SK-N-SH treated with all-trans-retinoic acid at 6 μM for 48 hours (cell line): ENCODE measurements around the gene FAT1.

Experiments
- ATAC-seq: fragments of 200-7000 bp; cut with Tn5 transposase; 3 replicates; pipeline ENCODE4 v1.9.1; 2020; ENCODE audit warnings: mild to moderate bottlenecking, moderate library complexity
- ARNTL ChIP-seq: fragments of 450-650 bp; formaldehyde crosslinking; IDR thresholded peaks from 2 replicates; pipeline ENCODE4 v1.5.0; 2020; ENCODE audit warnings: low read depth, mild to moderate bottlenecking, moderate library complexity, borderline replicate concordance
- BACH2 ChIP-seq: fragments of 250-450 bp; sonication (Bioruptor Pico); IDR thresholded peaks from 2 replicates; pipeline ENCODE4 v1.9.0; 2021; ENCODE audit warnings: mild to moderate bottlenecking, borderline replicate concordance
- CSDC2 ChIP-seq: fragments of 250-450 bp; sonication (Bioruptor Pico); IDR thresholded peaks from 2 replicates; pipeline ENCODE4 v1.5.0; 2020; ENCODE audit warnings: mild to moderate bottlenecking, moderate library complexity
- ESRRG ChIP-seq: fragments of 250-450 bp; sonication (Bioruptor Pico); IDR thresholded peaks from 2 replicates; pipeline ENCODE4 v1.6.1; 2021; ENCODE audit warnings: mild to moderate bottlenecking
- ISL1 ChIP-seq: fragments of 250-450 bp; sonication (Bioruptor Pico); IDR thresholded peaks from 2 replicates; pipeline ENCODE4 v2.1.2; 2022; ENCODE audit warnings: mild to moderate bottlenecking, moderate library complexity
- OSR1 ChIP-seq: fragments of 250-450 bp; sonication (Bioruptor Pico); IDR thresholded peaks from 2 replicates; pipeline ENCODE4 v1.8.0; 2022; ENCODE audit warnings: moderate library complexity, mild to moderate bottlenecking, inconsistent platforms
- PPARA ChIP-seq: fragments of 250-450 bp; sonication (Bioruptor Pico); IDR thresholded peaks from 2 replicates; pipeline ENCODE4 v1.5.0; 2020; ENCODE audit warnings: mild to moderate bottlenecking, borderline replicate concordance
- RARB ChIP-seq: fragments of 250-450 bp; sonication (Bioruptor Pico); IDR thresholded peaks from 2 replicates; pipeline ENCODE4 v1.8.0; 2021; ENCODE audit warnings: mild to moderate bottlenecking, moderate library complexity
- SNAI2 ChIP-seq: fragments of 250-450 bp; sonication (Bioruptor Pico); IDR thresholded peaks from 2 replicates; pipeline ENCODE4 v1.5.0; 2020; ENCODE audit warnings: mild to moderate bottlenecking, moderate library complexity
- TCF4 ChIP-seq: fragments of 250-450 bp; sonication (Bioruptor Pico); IDR thresholded peaks from 2 replicates; pipeline ENCODE4 v1.8.0; 2021; ENCODE audit warnings: mild to moderate bottlenecking, moderate library complexity, borderline replicate concordance
- TOX ChIP-seq: fragments of 250-450 bp; sonication (Bioruptor Pico); IDR thresholded peaks from 2 replicates; pipeline ENCODE4 v1.8.0; 2021; ENCODE audit warnings: mild to moderate bottlenecking, moderate library complexity, borderline replicate concordance
- ZC3H10 ChIP-seq: fragments of 250-450 bp; sonication (Bioruptor Pico); IDR thresholded peaks from 2 replicates; pipeline ENCODE4 v1.5.1; 2021; ENCODE audit warnings: mild to moderate bottlenecking, moderate library complexity
- ZFP3 ChIP-seq: fragments of 250-450 bp; sonication (Bioruptor Pico); IDR thresholded peaks from 2 replicates; pipeline ENCODE4 v1.5.0; 2020; ENCODE audit warnings: mild to moderate bottlenecking, moderate library complexity
- ZFP30 ChIP-seq: fragments of 450-650 bp; formaldehyde crosslinking; IDR thresholded peaks from 2 replicates; pipeline ENCODE4 v1.5.0; 2022; ENCODE audit warnings: mild to moderate bottlenecking, moderate library complexity
- ZNF565 ChIP-seq: fragments of 450-650 bp; formaldehyde crosslinking; conservative IDR thresholded peaks from 2 replicates; pipeline ENCODE4 v1.5.0; 2020; ENCODE audit warnings: low read depth, mild to moderate bottlenecking, moderate library complexity
- ZNF70 ChIP-seq: fragments of 450-650 bp; formaldehyde crosslinking; IDR thresholded peaks from 2 replicates; pipeline ENCODE4 v1.5.0; 2020; ENCODE audit warnings: mild to moderate bottlenecking, moderate library complexity
- ZNF8 ChIP-seq: fragments of 450-650 bp; formaldehyde crosslinking; IDR thresholded peaks from 2 replicates; pipeline ENCODE4 v1.5.0; 2020; ENCODE audit warnings: mild to moderate bottlenecking, moderate library complexity
- TF ChIP-seq, protein P1 (sequence below): fragments of 250-450 bp; sonication (Bioruptor Pico); IDR thresholded peaks from 2 replicates; pipeline ENCODE4 v1.5.0; 2020; ENCODE audit warnings: mild to moderate bottlenecking, moderate library complexity
- TF ChIP-seq, protein P2 (sequence below): fragments of 250-450 bp; sonication (Bioruptor Pico); IDR thresholded peaks from 2 replicates; pipeline ENCODE4 v1.5.1; 2020; ENCODE audit warnings: low read depth, mild to moderate bottlenecking, moderate library complexity
- TF ChIP-seq, protein P3 (sequence below): fragments of 250-450 bp; sonication (Bioruptor Pico); IDR thresholded peaks from 2 replicates; pipeline ENCODE4 v1.8.0; 2020; ENCODE audit warnings: mild to moderate bottlenecking, moderate library complexity, borderline replicate concordance
- TF ChIP-seq, protein P4 (sequence below): fragments of 250-450 bp; sonication (Bioruptor Pico); IDR thresholded peaks from 2 replicates; pipeline ENCODE4 v1.5.1; 2021; ENCODE audit warnings: mild to moderate bottlenecking, moderate library complexity

Gene FAT1

DNA sequence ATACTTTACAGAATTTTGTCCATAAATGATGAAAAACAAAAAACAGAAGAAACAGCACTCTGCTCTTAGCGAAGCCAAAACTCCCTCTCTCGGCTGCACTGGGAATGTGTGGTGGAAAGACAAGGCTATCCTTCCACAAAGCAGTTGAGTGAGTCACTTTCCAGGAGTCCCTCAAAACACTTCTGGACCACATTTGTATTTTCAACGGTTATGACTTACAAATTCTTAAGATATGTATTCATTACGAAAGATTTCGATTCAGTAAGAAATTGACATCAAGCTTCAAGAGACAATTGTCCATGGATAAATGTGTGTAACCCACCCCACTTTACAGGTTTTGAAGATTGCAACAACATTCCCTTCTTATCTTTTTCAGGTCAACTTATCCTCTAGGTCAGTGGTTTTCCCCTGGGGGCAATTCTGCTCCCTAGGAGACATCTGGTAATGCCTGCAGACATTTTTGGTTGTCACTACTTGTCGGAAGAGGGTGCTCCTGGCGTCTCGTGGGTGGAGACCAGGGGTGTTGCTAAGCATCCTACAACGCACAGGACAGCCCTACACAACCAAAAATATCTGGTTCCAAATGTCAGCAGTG is 101.6 kb downstream of the FAT1 start:
- peak; percentile 86 for ATAC-seq
- TF ChIP-seq, protein P1, sequence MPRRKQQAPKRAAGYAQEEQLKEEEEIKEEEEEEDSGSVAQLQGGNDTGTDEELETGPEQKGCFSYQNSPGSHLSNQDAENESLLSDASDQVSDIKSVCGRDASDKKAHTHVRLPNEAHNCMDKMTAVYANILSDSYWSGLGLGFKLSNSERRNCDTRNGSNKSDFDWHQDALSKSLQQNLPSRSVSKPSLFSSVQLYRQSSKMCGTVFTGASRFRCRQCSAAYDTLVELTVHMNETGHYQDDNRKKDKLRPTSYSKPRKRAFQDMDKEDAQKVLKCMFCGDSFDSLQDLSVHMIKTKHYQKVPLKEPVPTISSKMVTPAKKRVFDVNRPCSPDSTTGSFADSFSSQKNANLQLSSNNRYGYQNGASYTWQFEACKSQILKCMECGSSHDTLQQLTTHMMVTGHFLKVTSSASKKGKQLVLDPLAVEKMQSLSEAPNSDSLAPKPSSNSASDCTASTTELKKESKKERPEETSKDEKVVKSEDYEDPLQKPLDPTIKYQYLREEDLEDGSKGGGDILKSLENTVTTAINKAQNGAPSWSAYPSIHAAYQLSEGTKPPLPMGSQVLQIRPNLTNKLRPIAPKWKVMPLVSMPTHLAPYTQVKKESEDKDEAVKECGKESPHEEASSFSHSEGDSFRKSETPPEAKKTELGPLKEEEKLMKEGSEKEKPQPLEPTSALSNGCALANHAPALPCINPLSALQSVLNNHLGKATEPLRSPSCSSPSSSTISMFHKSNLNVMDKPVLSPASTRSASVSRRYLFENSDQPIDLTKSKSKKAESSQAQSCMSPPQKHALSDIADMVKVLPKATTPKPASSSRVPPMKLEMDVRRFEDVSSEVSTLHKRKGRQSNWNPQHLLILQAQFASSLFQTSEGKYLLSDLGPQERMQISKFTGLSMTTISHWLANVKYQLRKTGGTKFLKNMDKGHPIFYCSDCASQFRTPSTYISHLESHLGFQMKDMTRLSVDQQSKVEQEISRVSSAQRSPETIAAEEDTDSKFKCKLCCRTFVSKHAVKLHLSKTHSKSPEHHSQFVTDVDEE = no peak
- TF ChIP-seq ISL1 (CRISPR knock-in tag) = no peak
- TF ChIP-seq ESRRG (CRISPR knock-in tag) = no peak
- TF ChIP-seq, protein P2, sequence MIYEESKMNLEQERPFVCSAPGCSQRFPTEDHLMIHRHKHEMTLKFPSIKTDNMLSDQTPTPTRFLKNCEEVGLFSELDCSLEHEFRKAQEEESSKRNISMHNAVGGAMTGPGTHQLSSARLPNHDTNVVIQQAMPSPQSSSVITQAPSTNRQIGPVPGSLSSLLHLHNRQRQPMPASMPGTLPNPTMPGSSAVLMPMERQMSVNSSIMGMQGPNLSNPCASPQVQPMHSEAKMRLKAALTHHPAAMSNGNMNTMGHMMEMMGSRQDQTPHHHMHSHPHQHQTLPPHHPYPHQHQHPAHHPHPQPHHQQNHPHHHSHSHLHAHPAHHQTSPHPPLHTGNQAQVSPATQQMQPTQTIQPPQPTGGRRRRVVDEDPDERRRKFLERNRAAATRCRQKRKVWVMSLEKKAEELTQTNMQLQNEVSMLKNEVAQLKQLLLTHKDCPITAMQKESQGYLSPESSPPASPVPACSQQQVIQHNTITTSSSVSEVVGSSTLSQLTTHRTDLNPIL (CRISPR knock-in tag) = no peak
- TF ChIP-seq, protein P3, sequence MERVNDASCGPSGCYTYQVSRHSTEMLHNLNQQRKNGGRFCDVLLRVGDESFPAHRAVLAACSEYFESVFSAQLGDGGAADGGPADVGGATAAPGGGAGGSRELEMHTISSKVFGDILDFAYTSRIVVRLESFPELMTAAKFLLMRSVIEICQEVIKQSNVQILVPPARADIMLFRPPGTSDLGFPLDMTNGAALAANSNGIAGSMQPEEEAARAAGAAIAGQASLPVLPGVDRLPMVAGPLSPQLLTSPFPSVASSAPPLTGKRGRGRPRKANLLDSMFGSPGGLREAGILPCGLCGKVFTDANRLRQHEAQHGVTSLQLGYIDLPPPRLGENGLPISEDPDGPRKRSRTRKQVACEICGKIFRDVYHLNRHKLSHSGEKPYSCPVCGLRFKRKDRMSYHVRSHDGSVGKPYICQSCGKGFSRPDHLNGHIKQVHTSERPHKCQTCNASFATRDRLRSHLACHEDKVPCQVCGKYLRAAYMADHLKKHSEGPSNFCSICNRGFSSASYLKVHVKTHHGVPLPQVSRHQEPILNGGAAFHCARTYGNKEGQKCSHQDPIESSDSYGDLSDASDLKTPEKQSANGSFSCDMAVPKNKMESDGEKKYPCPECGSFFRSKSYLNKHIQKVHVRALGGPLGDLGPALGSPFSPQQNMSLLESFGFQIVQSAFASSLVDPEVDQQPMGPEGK (CRISPR knock-in tag) = no peak
- TF ChIP-seq RARB (CRISPR knock-in tag) = no peak
- TF ChIP-seq ZNF565 (CRISPR knock-in tag) = no peak
- TF ChIP-seq ZFP3 (CRISPR knock-in tag) = no peak
- TF ChIP-seq, protein P4, sequence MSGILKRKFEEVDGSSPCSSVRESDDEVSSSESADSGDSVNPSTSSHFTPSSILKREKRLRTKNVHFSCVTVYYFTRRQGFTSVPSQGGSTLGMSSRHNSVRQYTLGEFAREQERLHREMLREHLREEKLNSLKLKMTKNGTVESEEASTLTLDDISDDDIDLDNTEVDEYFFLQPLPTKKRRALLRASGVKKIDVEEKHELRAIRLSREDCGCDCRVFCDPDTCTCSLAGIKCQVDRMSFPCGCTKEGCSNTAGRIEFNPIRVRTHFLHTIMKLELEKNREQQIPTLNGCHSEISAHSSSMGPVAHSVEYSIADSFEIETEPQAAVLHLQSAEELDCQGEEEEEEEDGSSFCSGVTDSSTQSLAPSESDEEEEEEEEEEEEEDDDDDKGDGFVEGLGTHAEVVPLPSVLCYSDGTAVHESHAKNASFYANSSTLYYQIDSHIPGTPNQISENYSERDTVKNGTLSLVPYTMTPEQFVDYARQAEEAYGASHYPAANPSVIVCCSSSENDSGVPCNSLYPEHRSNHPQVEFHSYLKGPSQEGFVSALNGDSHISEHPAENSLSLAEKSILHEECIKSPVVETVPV (CRISPR knock-in tag) = no peak
- TF ChIP-seq ZNF8 (CRISPR knock-in tag) = no peak
- no peak for TF ChIP-seq ZC3H10 (CRISPR knock-in tag)
- TF ChIP-seq CSDC2 (CRISPR knock-in tag) = no peak
- no peak for TF ChIP-seq BACH2 (CRISPR knock-in tag)
- TF ChIP-seq ARNTL (CRISPR knock-in tag) = no peak
- no peak for TF ChIP-seq SNAI2
- no peak for TF ChIP-seq ZFP30 (CRISPR knock-in tag)
- no peak for TF ChIP-seq TCF4 (CRISPR knock-in tag)
- TF ChIP-seq ZNF70 = no peak

DNA sequence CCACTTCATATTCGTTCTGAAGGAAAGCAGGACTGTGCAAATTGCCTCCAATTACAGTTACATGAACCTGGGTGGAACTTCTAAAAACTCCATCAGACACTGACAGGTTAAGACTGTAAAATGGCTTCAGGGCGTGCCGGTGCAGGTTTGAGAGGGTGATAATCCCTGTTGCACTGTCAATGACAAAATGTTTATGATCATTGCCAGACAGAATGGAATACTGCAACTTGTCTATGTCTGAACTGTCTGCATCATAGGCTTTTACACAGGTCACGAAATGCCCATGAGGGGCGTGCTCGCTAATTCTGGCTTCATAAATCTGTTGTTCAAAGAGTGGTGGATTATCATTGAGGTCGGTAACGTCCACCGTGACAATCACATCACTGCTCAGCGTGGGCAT is 104.6 kb downstream of the FAT1 start:
- no peak for ATAC-seq
- TF ChIP-seq OSR1 (CRISPR knock-in tag) (no peak), PPARA (CRISPR knock-in tag) (no peak), CSDC2 (CRISPR knock-in tag) (no peak)
- TF ChIP-seq, all 23 proteins: peak for 0

DNA sequence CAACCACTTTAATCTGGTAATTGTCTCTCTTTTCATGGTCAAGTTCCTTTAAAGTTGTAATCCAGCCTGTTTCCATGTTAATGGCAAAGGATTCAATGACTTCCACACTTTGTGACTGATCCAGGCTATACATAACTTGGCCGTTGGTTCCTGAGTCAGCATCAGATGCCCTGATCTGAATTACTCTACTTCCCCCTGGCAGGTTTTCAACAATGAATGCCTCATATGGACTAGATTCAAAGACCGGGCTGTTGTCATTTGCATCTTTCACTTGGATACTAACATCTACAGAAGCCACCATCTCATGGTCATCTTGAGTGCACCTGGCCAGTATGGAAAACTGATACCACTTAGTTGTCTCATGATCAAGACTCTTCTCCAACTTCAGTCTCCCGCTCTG is 105.7 kb downstream of the FAT1 start:
- ATAC-seq = no peak
- TF ChIP-seq TOX (CRISPR knock-in tag) (no peak), ISL1 (CRISPR knock-in tag) (no peak), ZFP3 (CRISPR knock-in tag) (no peak), ZNF565 (CRISPR knock-in tag) (no peak), TCF4 (CRISPR knock-in tag) (no peak), ZC3H10 (CRISPR knock-in tag) (no peak)
- TF ChIP-seq, protein P2 (CRISPR knock-in tag) = no peak
- TF ChIP-seq, all 23 proteins: peak for 0
